T-helper 1 cell treated with Interleukin-12 subunit alpha and Interleukin-12 subunit beta and Interleukin-4 antibody, amounts not matched to agents 30 μg/mL and 1 μg/mL, for 36 hours (primary cell): ENCODE measurements around the gene SLC5A8.
"Not testable (repeated sequence)": the region's sequence is repeated elsewhere in the genome, so short reads cannot be mapped to it uniquely, and the experiment has no call there.

Experiments used
- H3K27ac Mint-ChIP-seq: one replicate; pipeline ENCODE4 v1.8.0; 2021; ENCODE audit warnings: mild to moderate bottlenecking, mixed read lengths
- H3K27me3 Mint-ChIP-seq: one replicate; pipeline ENCODE4 v1.8.0; 2021; ENCODE audit warnings: low read depth, mixed read lengths
- H3K36me3 Mint-ChIP-seq: one replicate; pipeline ENCODE4 v1.8.0; 2021; ENCODE audit warnings: low read depth, mixed read lengths
- H3K4me1 Mint-ChIP-seq: one replicate; pipeline ENCODE4 v1.8.0; 2021; ENCODE audit warnings: low read depth, mixed read lengths
- H3K4me3 Mint-ChIP-seq: one replicate; pipeline ENCODE4 v1.8.0; 2021; ENCODE audit warnings: mild to moderate bottlenecking, moderate library complexity, mixed read lengths
- H3K9me3 Mint-ChIP-seq: one replicate; pipeline ENCODE4 v1.8.0; 2021; ENCODE audit warnings: mixed read lengths

SLC5A8 gene

GRCh38 chr12:101204602-101205304 is 5.3 kb downstream of the SLC5A8 start:
- Mint-ChIP-seq H3K9me3 (no peaks in the 10 kb centered on the region), H3K4me3 (no peak overlapping the region), H3K27me3 (peaks cover 14% of the 10 kb centered on the region), H3K27ac (no peak overlapping the region), H3K36me3 (no peaks in the 10 kb centered on the region), H3K4me1 (peaks cover 1% of the 10 kb centered on the region)

DNA sequence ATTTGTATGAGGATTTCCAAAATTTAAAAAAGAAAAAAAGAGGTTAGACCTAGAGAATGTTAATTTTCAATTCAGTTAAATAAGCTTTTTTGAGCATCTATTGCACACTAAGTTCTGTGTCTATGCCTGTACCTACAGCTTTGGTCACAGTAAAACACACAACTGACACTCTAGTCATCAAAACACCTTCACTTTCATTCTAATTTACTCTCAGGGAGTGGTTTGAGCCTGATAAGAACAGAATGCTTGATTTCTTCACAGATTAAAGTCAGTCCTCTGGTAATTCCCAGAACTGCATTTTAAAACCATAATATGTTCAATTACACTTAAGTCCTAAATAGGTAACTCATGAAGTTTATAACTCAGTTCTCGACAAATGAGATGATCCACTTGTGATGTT is 9.2 kb downstream of the SLC5A8 start:
- H3K27me3 Mint-ChIP-seq, result no peaks in the 10 kb centered on the region
- no peaks in the 10 kb centered on the region for H3K36me3 Mint-ChIP-seq
- H3K4me1 Mint-ChIP-seq, result no peaks in the 10 kb centered on the region
- H3K4me3 Mint-ChIP-seq, result no peak overlapping the region
- no peak overlapping the region for H3K27ac Mint-ChIP-seq
- no peaks in the 10 kb centered on the region for H3K9me3 Mint-ChIP-seq

- no peak overlapping the region for H3K4me3 Mint-ChIP-seq
- no peak overlapping the region for H3K27ac Mint-ChIP-seq
- H3K4me1 Mint-ChIP-seq, result no peaks in the 10 kb centered on the region
- H3K9me3 Mint-ChIP-seq, result no peaks in the 10 kb centered on the region
- no peaks in the 10 kb centered on the region for H3K36me3 Mint-ChIP-seq
- H3K27me3 Mint-ChIP-seq, result no peaks in the 10 kb centered on the region
Observed at GRCh38 chr12:101200145-101200544, 9.9 kb downstream of the SLC5A8 start.

DNA sequence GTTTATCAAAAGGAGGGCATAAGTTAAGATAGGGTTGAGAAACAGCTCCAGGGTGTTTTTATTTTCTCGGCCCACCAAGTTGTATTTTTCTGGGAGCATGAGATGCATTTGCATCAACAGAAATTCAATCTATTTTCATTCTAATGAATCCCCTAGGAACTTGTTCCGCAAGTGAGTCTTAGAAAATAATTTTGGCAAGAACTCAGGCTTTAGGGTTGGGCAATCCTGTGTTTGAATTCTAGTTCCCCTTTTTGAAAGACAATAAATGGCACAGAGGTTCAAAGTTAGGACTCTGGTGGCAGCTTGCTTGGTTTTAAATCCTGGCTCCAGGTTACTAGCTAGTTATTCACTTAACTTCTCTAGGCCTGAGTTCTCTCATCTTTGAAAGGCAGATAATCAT is 23.7 kb downstream of the SLC5A8 start:
- H3K9me3 Mint-ChIP-seq, result no peaks in the 10 kb centered on the region
- H3K4me1 Mint-ChIP-seq, result no peaks in the 10 kb centered on the region
- no peaks in the 10 kb centered on the region for H3K27me3 Mint-ChIP-seq
- no peak overlapping the region for H3K27ac Mint-ChIP-seq
- H3K36me3 Mint-ChIP-seq, result no peaks in the 10 kb centered on the region
- no peak overlapping the region for H3K4me3 Mint-ChIP-seq

GRCh38 chr12:101181776-101182175 is 28.3 kb downstream of the SLC5A8 start:
- Mint-ChIP-seq H3K4me1 (no peaks in the 10 kb centered on the region), H3K36me3 (no peaks in the 10 kb centered on the region), H3K4me3 (no peak overlapping the region), H3K27ac (no peak overlapping the region), H3K9me3 (no peaks in the 10 kb centered on the region), H3K27me3 (no peaks in the 10 kb centered on the region)

DNA sequence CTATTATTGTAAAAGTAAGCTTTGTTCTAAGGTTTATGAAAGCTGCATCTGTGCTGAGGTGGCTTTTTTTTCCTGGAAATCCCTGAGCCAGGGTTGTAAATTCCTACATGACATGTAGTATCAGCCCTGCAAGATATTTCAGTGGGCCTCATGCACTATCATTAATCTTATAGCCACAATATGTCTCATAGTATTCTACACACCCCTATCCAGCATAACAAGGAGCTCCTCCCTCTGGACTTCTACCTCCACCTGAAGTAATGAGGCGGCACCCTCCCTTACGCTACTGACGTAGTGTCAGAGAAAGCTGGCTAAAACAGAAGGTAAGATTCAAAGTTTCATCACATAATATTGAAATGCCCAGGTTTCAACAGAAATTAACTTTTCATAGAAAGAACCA is 35.5 kb downstream of the SLC5A8 start:
- Mint-ChIP-seq H3K4me1 (no peaks in the 10 kb centered on the region), H3K27me3 (no peaks in the 10 kb centered on the region), H3K36me3 (no peaks in the 10 kb centered on the region), H3K4me3 (no peak overlapping the region), H3K27ac (no peak overlapping the region), H3K9me3 (no peaks in the 10 kb centered on the region)

- H3K27ac Mint-ChIP-seq, result no peak overlapping the region
- H3K36me3 Mint-ChIP-seq, result no peaks in the 10 kb centered on the region
- H3K9me3 Mint-ChIP-seq, result no peaks in the 10 kb centered on the region
- no peak overlapping the region for H3K4me3 Mint-ChIP-seq
- H3K27me3 Mint-ChIP-seq, result no peaks in the 10 kb centered on the region
- no peaks in the 10 kb centered on the region for H3K4me1 Mint-ChIP-seq
Observed at GRCh38 chr12:101173197-101173749, 36.8 kb downstream of the SLC5A8 start.

GRCh38 chr12:101172316-101172715 is 37.7 kb downstream of the SLC5A8 start:
- no peak overlapping the region for H3K4me3 Mint-ChIP-seq
- H3K27me3 Mint-ChIP-seq, result no peaks in the 10 kb centered on the region
- H3K27ac Mint-ChIP-seq, result no peak overlapping the region
- H3K9me3 Mint-ChIP-seq, result no peaks in the 10 kb centered on the region
- H3K36me3 Mint-ChIP-seq, result no peaks in the 10 kb centered on the region
- no peaks in the 10 kb centered on the region for H3K4me1 Mint-ChIP-seq

DNA sequence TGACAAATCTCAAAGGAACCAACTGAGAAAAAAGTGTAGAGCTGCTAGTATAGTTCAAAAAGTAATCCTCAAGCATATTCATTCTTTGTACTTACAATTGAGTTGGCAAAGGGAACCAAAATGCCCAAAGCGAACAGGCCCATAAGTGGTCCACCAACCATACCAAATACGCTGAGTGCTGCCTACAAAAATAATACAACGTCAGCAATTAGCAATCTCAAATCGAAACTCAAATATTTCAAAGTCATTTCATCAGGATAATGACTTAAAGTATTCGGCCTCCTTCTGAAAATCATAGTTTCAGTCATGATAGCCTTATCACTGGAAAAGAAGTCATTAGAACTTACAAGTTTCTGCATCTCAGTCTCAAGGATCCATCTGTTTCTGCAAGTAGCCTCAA is 42.0 kb downstream of the SLC5A8 start:
- no peak overlapping the region for H3K4me3 Mint-ChIP-seq
- no peaks in the 10 kb centered on the region for H3K4me1 Mint-ChIP-seq
- H3K27me3 Mint-ChIP-seq, result no peaks in the 10 kb centered on the region
- no peak overlapping the region for H3K27ac Mint-ChIP-seq
- no peaks in the 10 kb centered on the region for H3K9me3 Mint-ChIP-seq
- H3K36me3 Mint-ChIP-seq, result no peaks in the 10 kb centered on the region

- no peaks in the 10 kb centered on the region for H3K4me1 Mint-ChIP-seq
- no peaks in the 10 kb centered on the region for H3K9me3 Mint-ChIP-seq
- H3K36me3 Mint-ChIP-seq, result no peaks in the 10 kb centered on the region
- no peaks in the 10 kb centered on the region for H3K27me3 Mint-ChIP-seq
- no peak overlapping the region for H3K4me3 Mint-ChIP-seq
- no peak overlapping the region for H3K27ac Mint-ChIP-seq
Observed at GRCh38 chr12:101166866-101167265, 43.2 kb downstream of the SLC5A8 start.

DNA sequence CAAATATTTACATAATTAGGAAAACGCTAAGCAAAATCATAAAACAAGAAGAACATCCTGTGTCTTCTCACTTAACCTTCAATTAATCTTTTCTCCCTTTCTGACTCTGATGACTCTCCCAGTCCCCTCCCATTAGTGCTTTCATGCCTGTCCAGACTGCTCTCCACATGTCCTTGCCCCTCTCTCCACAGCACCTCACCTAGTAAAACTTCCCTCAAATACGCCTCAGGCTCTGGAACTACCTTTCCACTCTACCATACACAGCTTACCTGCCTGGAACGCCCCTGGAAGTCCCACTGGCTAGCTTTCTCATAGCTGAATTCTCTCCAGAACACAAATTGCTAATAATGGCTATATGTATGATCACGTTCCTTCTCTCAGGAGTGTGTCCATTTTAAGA is 44.7 kb downstream of the SLC5A8 start:
- H3K4me1 Mint-ChIP-seq, result no peaks in the 10 kb centered on the region
- no peaks in the 10 kb centered on the region for H3K36me3 Mint-ChIP-seq
- no peaks in the 10 kb centered on the region for H3K9me3 Mint-ChIP-seq
- no peak overlapping the region for H3K4me3 Mint-ChIP-seq
- H3K27ac Mint-ChIP-seq, result no peak overlapping the region
- no peaks in the 10 kb centered on the region for H3K27me3 Mint-ChIP-seq

DNA sequence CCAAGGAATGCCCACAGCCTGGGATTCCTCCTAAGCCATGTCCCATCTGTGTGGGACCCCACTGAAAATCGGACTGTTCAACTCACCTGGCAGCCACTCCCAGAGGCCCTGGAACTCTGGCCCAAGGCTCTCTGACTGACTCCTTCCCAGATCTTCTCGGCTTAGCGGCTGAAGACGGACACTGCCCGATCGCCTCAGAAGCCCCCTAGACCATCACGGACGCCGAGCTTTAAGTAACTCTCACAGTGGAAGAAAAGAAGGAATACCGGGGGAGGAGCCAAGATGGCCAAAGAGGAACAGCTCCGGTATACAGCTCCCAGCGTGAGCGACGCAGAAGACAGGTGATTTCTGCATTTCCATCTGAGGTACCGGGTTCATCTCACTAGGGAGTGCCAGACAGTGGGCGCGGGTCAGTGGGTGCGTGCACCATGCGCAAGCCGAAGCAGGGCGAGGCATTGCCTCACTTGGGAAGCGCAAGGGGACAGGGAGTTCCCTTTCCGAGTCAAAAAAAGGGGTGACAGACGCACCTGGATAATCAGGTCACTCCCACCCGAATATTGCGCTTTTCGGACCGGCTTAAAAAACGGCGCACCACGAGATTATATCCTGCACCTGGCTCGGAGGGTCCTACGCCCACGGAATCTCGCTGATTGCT is 64.1 kb downstream of the SLC5A8 start:
- H3K4me3 Mint-ChIP-seq, H3K9me3 Mint-ChIP-seq, H3K27me3 Mint-ChIP-seq, H3K36me3 Mint-ChIP-seq, H3K4me1 Mint-ChIP-seq, H3K27ac Mint-ChIP-seq: not testable (repeated sequence)

DNA sequence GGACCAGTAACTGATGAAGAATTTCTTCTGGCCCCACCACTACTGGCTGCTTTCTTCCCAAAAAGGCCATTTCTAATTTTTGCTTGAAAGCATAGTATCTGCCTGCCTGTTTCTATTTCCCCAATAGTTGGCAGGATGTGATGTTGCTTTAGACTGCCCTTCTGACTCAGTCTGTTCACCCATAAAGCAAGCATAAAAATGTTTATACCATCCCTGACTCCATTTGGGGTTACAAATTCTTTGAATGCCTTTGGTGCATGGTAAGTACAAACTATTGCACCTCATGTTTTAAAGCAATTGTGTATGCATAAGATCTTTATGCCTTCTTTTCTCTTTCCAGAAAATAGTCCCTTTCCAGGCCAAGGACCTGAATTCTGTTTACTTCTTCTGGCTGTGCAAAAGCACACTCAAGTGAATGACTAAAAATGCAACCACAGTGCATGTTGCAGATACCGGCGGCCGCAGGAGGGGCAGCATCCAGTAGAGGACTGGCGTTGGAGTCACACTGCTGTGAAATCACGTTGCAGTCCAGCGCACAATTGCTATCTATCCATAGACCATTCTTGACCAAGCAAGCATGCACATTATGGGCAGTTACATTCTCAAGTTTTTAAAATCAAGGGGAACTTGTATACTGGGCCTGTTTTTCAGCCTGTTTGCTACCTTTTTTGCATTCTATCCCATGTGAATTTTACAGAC is 82.4 kb downstream of the SLC5A8 start:
- Mint-ChIP-seq H3K4me3 (no peak overlapping the region), H3K4me1 (no peaks in the 10 kb centered on the region), H3K9me3 (no peaks in the 10 kb centered on the region)

DNA sequence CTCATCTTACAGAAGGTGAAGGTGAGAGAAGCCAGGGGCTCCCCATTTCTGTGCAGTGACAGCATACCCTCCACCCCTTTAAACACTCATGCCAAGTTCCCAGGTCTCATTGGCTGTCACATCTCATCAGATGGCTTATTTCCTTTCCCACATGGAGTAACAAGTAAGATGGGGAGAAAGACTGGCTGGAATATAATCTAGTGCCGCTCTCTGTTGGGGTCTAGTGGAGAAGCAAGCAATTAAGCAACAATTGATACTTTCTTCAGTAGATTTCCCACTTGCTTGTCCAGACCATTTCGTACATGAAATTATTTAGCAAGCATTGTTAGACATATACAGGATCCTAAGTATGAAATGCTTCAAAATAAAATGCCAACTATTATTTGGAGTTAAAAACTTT is 92.2 kb downstream of the SLC5A8 start:
- no peaks in the 10 kb centered on the region for H3K4me1 Mint-ChIP-seq
- no peak overlapping the region for H3K4me3 Mint-ChIP-seq
- H3K27ac Mint-ChIP-seq, result no peak overlapping the region
- H3K9me3 Mint-ChIP-seq, result peaks cover 10% of the 10 kb centered on the region
- H3K36me3 Mint-ChIP-seq, result no peaks in the 10 kb centered on the region
- H3K27me3 Mint-ChIP-seq, result no peaks in the 10 kb centered on the region

More for the DNA sequence above, 82.4 kb downstream of the SLC5A8 start:
- Mint-ChIP-seq H3K27ac (no peak overlapping the region), H3K36me3 (no peaks in the 10 kb centered on the region), H3K27me3 (no peaks in the 10 kb centered on the region)

DNA sequence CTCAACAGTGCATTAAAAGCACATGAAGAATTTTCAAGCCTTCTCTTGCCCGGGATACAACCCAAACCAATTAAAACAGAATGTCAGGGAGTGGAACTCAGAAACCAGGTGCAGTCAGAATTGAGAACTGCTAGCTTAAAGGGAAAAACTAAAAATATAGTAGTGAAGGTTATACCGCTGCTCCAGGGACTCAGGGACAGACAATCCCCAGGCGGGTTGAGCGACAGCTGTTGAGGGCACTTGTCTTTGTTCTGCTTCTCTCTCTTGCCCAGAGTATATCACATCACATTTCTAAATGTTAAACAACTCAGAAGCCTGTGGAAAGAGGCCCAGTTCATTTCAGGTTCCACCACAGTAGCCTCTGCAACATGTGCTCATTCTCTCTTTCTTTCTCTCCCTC is 93.1 kb downstream of the SLC5A8 start:
- H3K9me3 Mint-ChIP-seq, result peaks cover 10% of the 10 kb centered on the region
- H3K4me3 Mint-ChIP-seq, result no peak overlapping the region

More for the DNA sequence above, 93.1 kb downstream of the SLC5A8 start:
- Mint-ChIP-seq H3K36me3 (no peaks in the 10 kb centered on the region), H3K4me1 (no peaks in the 10 kb centered on the region), H3K27ac (no peak overlapping the region), H3K27me3 (no peaks in the 10 kb centered on the region)
